NB4 (cell line): Measurements from ENCODE around the gene ARHGAP35.

Source experiments
- MYC ChIP-seq: IDR thresholded peaks from 2 replicates; pipeline ENCODE4 v1.6.1; 2011; ENCODE audit warnings: low read depth, low read length
- POLR2A ChIP-seq: IDR thresholded peaks from 2 replicates; pipeline ENCODE4 v1.6.1; 2011; ENCODE audit warnings: mild to moderate bottlenecking; ENCODE audit not compliant: insufficient read length; ENCODE audit errors: extremely low read depth

GRCh38 chr19:46868025-46868802, 7.4 kb downstream of the ARHGAP35 start:
- no peak for TF ChIP-seq MYC
- no peak for TF ChIP-seq POLR2A
